ENCODE measurements around the gene JPH2.

JPH2 gene

DNA sequence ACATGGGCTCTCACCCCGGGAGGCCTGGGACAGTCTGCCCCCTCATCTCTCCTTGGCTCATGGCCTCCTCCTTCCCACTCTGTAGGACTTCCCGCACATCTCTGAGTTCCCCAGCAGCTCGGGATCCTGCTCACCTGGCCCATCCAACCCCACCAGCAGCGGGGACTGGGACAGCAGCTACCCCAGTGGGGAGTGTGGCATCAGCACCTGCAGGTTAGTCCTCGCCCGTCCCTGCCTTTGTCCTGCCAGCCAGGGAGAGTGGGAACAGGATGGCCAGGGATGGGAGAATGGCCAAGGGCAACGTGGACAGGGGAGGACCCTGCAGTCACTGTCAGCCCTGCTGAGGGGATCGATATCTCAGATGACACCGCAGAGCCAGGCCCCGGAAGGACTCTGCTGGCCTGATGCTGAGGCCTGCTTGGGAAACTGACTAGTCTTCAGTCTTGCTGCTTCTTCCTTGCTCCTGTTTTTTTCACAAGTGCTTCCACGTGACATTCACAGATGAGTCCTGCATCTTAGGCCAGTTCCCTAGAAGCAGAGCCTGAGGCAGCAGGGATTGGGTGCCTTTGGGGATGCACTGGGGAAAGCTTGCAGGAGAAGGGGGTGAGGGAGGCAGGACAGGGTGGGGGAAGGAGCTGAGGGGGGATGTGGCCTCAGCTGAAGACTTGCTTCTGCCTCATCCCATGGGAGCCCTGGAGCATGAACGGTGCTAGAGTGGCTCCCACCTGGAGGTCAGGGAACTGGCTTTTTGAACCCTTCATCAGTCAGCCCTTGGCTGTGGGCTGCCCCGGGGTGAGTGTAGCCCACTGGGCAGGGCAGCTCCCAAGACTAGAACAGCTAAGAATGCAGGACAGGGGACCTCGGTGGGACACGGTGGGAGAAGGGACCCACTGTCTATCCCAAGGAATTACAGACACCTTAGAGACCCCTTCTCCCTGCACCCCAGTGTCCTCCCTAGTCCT, 120.1 kb downstream of the JPH2 start:
- TF ChIP-seq, protein P1, sequence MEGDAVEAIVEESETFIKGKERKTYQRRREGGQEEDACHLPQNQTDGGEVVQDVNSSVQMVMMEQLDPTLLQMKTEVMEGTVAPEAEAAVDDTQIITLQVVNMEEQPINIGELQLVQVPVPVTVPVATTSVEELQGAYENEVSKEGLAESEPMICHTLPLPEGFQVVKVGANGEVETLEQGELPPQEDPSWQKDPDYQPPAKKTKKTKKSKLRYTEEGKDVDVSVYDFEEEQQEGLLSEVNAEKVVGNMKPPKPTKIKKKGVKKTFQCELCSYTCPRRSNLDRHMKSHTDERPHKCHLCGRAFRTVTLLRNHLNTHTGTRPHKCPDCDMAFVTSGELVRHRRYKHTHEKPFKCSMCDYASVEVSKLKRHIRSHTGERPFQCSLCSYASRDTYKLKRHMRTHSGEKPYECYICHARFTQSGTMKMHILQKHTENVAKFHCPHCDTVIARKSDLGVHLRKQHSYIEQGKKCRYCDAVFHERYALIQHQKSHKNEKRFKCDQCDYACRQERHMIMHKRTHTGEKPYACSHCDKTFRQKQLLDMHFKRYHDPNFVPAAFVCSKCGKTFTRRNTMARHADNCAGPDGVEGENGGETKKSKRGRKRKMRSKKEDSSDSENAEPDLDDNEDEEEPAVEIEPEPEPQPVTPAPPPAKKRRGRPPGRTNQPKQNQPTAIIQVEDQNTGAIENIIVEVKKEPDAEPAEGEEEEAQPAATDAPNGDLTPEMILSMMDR (IDR thresholded peaks at IDR 0.05; ENCODE audit: low read depth, low read length, missing control alignments): no peak
- no peak overlapping the region for H3K4me3 ChIP-seq (ENCODE audit: low read depth, low read length)
- DNase-seq (ENCODE audit: low read depth): no peak

DNA sequence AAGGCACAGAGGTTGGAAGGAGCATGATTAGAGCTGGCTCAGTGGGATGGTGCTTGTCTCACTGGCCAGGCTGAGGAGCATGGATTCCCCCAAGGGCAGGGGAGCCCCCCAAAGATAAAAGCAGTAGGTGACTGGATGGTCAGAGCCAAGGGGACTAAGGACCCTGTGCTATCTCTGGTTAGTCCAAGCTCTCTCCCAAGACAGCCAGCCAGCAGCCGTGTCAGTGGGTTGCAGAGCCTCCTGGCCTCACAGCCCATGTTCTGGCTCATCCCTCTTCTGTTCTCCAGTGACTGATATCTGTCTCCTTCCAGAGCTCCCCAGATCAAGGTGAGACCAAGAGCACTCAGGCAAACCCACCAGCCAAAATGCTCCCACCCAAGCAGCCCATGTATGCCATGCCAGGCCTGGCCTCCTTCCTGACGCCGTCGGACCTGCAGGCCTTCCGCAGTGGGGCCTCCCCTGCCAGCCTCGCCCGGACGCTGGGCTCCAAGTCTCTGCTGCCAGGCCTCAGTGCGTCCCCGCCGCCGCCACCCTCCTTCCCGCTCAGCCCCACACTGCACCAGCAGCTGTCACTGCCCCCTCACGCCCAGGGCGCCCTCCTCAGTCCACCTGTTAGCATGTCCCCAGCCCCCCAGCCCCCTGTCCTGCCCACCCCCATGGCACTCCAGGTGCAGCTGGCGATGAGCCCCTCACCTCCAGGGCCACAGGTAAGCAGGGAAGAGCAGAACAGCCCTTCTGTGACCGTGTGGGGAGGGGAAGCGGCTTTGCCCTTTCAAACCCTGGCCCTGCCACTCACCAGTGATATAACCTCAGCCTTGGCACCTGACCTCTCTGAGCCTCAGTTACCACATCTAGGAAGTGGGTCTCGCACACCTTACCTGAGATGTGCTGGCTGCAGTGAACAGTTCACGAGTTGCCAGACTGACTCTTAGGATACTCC, 121.3 kb downstream of the JPH2 start:
- no peak for DNase-seq (ENCODE audit: low read depth)
- H3K4me3 ChIP-seq (ENCODE audit: low read depth, low read length): no peak overlapping the region
- TF ChIP-seq, protein P1 (IDR thresholded peaks at IDR 0.05; ENCODE audit: low read depth, low read length, missing control alignments): no peak

DNA sequence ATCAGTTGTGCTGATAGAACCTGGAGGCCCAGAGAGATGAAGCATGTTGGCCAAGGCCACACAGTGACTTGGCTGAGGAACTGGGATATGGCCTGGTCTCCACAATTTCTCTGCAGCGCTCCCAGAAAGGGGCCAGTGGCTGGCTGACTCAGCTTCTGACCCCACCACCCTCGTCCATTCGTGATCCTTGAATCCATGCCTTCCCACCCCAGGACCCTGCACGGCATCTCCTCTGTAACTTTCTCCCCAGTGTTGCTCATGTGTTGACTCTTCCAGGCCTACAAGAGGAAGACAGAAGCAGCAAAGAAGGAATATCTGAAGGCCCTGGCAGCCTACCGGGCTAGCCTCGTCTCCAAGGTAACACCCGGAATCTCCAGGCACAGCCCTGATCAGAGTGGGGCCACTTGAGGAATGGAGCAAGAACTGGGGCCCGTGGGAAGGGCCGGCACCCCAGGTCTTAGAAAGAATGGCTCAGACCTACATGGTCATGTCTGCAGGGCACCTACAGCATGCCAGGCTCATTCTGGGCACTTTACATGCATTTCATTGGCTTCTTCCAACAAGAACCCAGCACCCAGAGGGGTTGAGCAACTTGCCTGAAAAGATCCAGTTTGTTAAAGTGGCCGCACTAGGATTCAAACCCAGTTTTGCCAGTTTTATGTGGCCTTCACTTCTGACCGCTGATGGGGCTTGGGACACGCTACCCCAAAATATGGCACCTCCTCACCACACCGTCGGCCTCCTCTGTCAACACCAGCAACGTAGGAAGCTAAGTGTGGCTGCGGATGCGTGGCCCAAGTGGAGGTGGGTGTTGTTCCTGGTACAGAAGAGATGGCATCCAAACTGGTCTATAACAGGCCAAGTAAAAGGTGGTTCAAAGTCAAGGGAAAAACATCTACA, 122.2 kb downstream of the JPH2 start:
- no peak for DNase-seq (ENCODE audit: low read depth)
- H3K4me3 ChIP-seq (ENCODE audit: low read depth, low read length): no peak overlapping the region
- TF ChIP-seq, protein P1 (IDR thresholded peaks at IDR 0.05; ENCODE audit: low read depth, low read length, missing control alignments): no peak

All from GM12864 (cell line).